Activated B cell treated with CpG ODN at 0.5 μM for 24 hours (primary cell): ENCODE results near the gene MYO1F. TPM values are rescaled to one million over a fixed set of nuclear protein-coding genes. Genes with fewer than 3 reads are reported as not detected.
A peak's percentile ranks its signal among the peaks of the same experiment; 100 is the strongest.

Experiments used
- ATAC-seq: fragments of 200-7000 bp; cut with Tn5 transposase; one replicate; pipeline ENCODE4 v1.10.0; 2021; ENCODE audit warnings: low read depth, mild to moderate bottlenecking, moderate library complexity
- CTCF ChIA-PET: fragments of 350-600 bp; sonication (Branson Sonifier 250); formaldehyde crosslinking; loops from one replicate; lab custom pipeline; 2021; ENCODE audit warnings: antibody characterized with exemption; lab: Charles Lee
- POLR2A ChIA-PET: fragments of 350-600 bp; sonication (Branson Sonifier 250); formaldehyde crosslinking; loops from one replicate; lab custom pipeline; 2021; ENCODE audit warnings: antibody characterized with exemption; lab: Charles Lee
- DNase-seq: peaks from one replicate; pipeline ENCODE4 v3.0.0; 2022
- H3K27ac Mint-ChIP-seq: one replicate; pipeline ENCODE4 v1.8.0; 2020; ENCODE audit warnings: mixed read lengths
- H3K27me3 Mint-ChIP-seq: one replicate; pipeline ENCODE4 v1.8.0; 2021; ENCODE audit warnings: mixed read lengths
- H3K36me3 Mint-ChIP-seq: one replicate; pipeline ENCODE4 v1.8.0; 2021; ENCODE audit warnings: low read depth, mixed read lengths
- H3K4me1 Mint-ChIP-seq: one replicate; pipeline ENCODE4 v1.8.0; 2021; ENCODE audit warnings: mixed read lengths
- H3K4me3 Mint-ChIP-seq: one replicate; pipeline ENCODE4 v1.8.0; 2020; ENCODE audit warnings: mild to moderate bottlenecking, mixed read lengths
- H3K9me3 Mint-ChIP-seq: one replicate; pipeline ENCODE4 v1.8.0; 2020; ENCODE audit warnings: mixed read lengths
- CTCF ChIP-seq: fragments of 200-600 bp; IDR thresholded peaks from one replicate; pipeline ENCODE4 v1.8.0; 2022; ENCODE audit warnings: antibody characterized with exemption, mild to moderate bottlenecking
- intact Hi-C: fragments of 100-400 bp; cut with micrococcal nuclease; formaldehyde crosslinking; loops from one replicate; pipeline ENCODE4 v1.15.1; 2024
- total RNA-seq: library from RNA; stranded (reverse); gene quantifications from 2 replicates; pipeline ENCODE4 v1.2.3, GENCODE V29; 2022

MYO1F gene
- total RNA-seq, 1 donor from 2014 or later: 63.8 TPM

- intact Hi-C loops: no loop called here
- H3K27me3 Mint-ChIP-seq: no peaks in the 10 kb centered on the region
- H3K9me3 Mint-ChIP-seq: no peaks in the 10 kb centered on the region
- H3K36me3 Mint-ChIP-seq: peaks cover 83% of the 10 kb centered on the region
- peaks cover 23% of the 10 kb centered on the region for H3K4me1 Mint-ChIP-seq
- POLR2A ChIA-PET: interaction anchor here (0.5 to 0.9 kb wide), 2 partner anchors 74 to 1288 kb away, joined by 3 read pairs; no protein-coding TSS in a partner anchor
- no peak for TF ChIP-seq CTCF
- H3K4me3 Mint-ChIP-seq: peak overlapping the region; percentile 19
- no peak for ATAC-seq
- peak overlapping the region; percentile 81 for H3K27ac Mint-ChIP-seq
- CTCF ChIA-PET: interaction anchor here (0.6 to 1.5 kb wide), 3 partner anchors 74 to 129 kb away, joined by 3 to 6 read pairs (median 4); partner anchors contain the start of genes MARCHF2 and MYO1F
- no peak for DNase-seq
Measured at GRCh38 chr19:8486661-8487136, 90.5 kb downstream of the MYO1F start.

GRCh38 chr19:8485561-8486371 is 91.5 kb downstream of the MYO1F start:
- intact Hi-C loops: no loop called here
- peaks cover 87% of the 10 kb centered on the region for H3K36me3 Mint-ChIP-seq
- ChIA-PET POLR2A (no interaction called here), CTCF (no interaction called here)
- peak overlapping the region; percentile 81 for H3K27ac Mint-ChIP-seq
- no peak for TF ChIP-seq CTCF
- DNase-seq (no peak), ATAC-seq (no peak)
- H3K27me3 Mint-ChIP-seq: no peaks in the 10 kb centered on the region
- H3K4me1 Mint-ChIP-seq: peaks cover 23% of the 10 kb centered on the region
- H3K4me3 Mint-ChIP-seq: no peak overlapping the region
- H3K9me3 Mint-ChIP-seq: no peaks in the 10 kb centered on the region

- no peak for TF ChIP-seq CTCF
- H3K4me3 Mint-ChIP-seq: no peak overlapping the region
- ChIA-PET POLR2A (no interaction called here), CTCF (no interaction called here)
- no peak for DNase-seq
- no peaks in the 10 kb centered on the region for H3K27me3 Mint-ChIP-seq
- no peaks in the 10 kb centered on the region for H3K9me3 Mint-ChIP-seq
- peaks cover 23% of the 10 kb centered on the region for H3K4me1 Mint-ChIP-seq
- no peak overlapping the region for H3K27ac Mint-ChIP-seq
- no peak for ATAC-seq
- peaks cover 84% of the 10 kb centered on the region for H3K36me3 Mint-ChIP-seq
- intact Hi-C loops: no loop called here
Measured at GRCh38 chr19:8484331-8484894, 92.8 kb downstream of the MYO1F start.

GRCh38 chr19:8483165-8483564 is 94.1 kb downstream of the MYO1F start:
- peaks cover 26% of the 10 kb centered on the region for H3K4me1 Mint-ChIP-seq
- CTCF ChIA-PET: no interaction called here
- ATAC-seq (no peak), DNase-seq (no peak)
- H3K27me3 Mint-ChIP-seq: no peaks in the 10 kb centered on the region
- no peak overlapping the region for H3K27ac Mint-ChIP-seq
- POLR2A ChIA-PET: no interaction called here
- no peak for TF ChIP-seq CTCF
- no peak overlapping the region for H3K4me3 Mint-ChIP-seq
- intact Hi-C loops: no loop called here
- no peaks in the 10 kb centered on the region for H3K9me3 Mint-ChIP-seq
- peaks cover 84% of the 10 kb centered on the region for H3K36me3 Mint-ChIP-seq

- Mint-ChIP-seq H3K4me1 (peaks cover 24% of the 10 kb centered on the region), H3K27me3 (no peaks in the 10 kb centered on the region), H3K4me3 (no peak overlapping the region), H3K36me3 (peaks cover 84% of the 10 kb centered on the region), H3K9me3 (no peaks in the 10 kb centered on the region), H3K27ac (no peak overlapping the region)
- no peak for ATAC-seq
- no peak for DNase-seq
- ChIA-PET POLR2A (no interaction called here), CTCF (interaction anchor here (1.1 kb wide), 1 partner anchor 23 kb away, joined by 4 read pairs; no protein-coding TSS in a partner anchor)
- intact Hi-C loops: no loop called here
- TF ChIP-seq CTCF: no peak
Measured at GRCh38 chr19:8482696-8483095, 94.5 kb downstream of the MYO1F start.
